Kasumi-1 (cell line): ENCODE results near the gene CIDEB.

Experiments
- DNase-seq, 2 experiments: peaks; one replicate each; lab custom pipeline; 2025; lab: John Stamatoyannopoulos, UW

Gene CIDEB

DNA sequence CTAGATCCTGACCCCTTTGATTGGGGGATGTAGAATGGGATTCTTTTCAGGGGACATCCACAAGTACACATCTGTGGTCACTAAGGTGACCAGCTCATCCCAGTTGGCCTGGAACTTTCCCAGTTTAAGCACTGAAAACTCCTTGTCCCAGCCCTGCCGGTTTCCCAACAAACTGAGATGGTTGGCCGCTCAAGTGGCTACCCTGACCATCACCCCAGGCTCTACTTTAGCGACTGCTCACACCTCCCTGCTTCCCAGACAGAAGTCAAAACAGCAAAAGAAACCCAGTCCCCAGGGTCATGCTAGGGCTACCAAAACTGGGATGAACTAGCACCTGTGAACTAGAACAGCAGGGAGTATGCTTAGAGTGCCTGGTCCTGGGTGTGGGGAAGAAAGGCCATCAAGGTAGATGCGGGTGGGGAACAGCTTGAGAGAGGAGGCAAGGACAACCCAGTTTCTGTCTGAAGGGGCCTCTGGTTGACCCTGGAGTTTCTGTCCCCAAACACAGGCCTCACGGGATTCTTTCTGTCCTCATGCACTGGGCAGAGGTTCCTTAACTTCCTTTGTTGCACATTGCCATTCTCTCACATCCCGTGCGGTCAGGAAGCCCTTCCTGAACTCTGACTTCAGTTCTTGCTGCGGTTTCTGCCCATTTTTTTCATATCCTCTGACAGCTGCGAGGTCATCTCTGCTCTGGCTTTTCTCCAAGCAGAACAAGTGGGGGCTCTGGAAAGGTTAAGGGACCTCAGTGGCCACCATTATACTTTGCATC lies 5.1 kb upstream of the CIDEB start:
- DNase-seq, result peak; percentile 89 to 90

DNA sequence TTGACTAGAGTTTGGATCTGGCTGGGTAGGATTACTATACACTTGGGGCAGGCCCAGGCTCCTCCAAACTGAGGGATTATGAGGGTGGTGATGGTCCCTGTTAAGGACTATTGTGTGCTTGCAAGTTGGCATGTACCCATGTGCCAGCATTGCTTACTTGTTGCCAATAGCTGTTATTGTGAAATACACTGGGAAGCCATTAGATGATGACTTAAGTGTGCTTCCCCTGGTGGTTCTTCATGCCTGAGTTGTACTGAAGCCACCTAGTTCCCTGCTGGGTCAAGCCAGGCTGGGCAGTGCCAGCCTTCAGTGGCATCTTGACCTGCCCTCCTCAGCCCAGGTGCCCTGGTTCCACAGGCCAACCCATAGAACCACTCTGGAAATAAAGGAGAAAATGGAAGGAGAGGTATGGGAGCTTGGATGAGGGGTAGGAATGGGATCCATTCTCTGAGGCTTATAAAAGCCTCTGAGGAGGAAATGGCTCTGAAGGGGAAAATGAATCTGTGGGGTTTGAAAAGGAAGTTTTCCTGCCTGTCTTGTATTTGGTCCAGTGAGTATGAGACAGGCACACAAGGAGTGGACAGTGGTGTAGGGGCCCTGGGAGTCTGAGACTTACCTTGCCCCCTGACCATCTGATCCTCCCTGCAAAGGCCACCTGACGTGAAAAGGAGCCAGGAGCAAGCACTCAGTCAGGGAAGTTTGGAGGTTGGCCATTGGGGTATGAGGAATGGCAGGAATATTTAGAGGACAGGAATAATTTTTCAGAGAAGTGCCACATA lies 4.2 kb upstream of the CIDEB start:
- DNase-seq, result no peak

DNA sequence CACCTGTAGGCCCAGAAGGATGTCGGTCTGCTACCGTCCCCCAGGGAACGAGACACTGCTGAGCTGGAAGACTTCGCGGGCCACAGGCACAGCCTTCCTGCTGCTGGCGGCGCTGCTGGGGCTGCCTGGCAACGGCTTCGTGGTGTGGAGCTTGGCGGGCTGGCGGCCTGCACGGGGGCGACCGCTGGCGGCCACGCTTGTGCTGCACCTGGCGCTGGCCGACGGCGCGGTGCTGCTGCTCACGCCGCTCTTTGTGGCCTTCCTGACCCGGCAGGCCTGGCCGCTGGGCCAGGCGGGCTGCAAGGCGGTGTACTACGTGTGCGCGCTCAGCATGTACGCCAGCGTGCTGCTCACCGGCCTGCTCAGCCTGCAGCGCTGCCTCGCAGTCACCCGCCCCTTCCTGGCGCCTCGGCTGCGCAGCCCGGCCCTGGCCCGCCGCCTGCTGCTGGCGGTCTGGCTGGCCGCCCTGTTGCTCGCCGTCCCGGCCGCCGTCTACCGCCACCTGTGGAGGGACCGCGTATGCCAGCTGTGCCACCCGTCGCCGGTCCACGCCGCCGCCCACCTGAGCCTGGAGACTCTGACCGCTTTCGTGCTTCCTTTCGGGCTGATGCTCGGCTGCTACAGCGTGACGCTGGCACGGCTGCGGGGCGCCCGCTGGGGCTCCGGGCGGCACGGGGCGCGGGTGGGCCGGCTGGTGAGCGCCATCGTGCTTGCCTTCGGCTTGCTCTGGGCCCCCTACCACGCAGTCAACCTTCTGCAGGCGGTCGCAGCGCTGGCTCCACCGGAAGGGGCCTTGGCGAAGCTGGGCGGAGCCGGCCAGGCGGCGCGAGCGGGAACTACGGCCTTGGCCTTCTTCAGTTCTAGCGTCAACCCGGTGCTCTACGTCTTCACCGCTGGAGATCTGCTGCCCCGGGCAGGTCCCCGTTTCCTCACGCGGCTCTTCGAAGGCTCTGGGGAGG lies 3.1 kb upstream of the CIDEB start, which contains the start of gene LTB4R:
Gene LTB4R (plus strand): TSS at position 857 of the 959 bp plus-strand sequence. CDS start 4,150 bp downstream, outside the sequence.
- DNase-seq, result peak; percentile 61 to 65

DNA sequence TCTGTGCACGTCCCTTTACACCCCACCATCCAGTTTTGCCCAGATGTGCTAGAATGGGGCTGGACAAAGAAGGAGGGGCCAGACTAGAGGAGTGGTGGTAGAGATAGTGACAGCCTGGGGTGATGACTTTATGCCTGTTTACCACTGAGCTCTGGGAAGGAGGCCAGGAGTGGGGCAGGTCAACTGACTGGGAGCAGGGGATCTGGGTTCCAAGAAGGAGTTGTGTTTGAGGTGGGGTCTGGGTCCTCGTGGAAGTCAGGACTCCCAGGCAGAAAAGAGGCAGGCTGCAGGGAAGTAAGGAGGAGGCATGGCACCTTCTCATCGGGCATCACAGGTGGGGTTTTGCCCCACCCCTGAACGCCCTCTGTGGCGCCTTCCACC lies 2.5 kb upstream of the CIDEB start:
- no peak for DNase-seq

DNA sequence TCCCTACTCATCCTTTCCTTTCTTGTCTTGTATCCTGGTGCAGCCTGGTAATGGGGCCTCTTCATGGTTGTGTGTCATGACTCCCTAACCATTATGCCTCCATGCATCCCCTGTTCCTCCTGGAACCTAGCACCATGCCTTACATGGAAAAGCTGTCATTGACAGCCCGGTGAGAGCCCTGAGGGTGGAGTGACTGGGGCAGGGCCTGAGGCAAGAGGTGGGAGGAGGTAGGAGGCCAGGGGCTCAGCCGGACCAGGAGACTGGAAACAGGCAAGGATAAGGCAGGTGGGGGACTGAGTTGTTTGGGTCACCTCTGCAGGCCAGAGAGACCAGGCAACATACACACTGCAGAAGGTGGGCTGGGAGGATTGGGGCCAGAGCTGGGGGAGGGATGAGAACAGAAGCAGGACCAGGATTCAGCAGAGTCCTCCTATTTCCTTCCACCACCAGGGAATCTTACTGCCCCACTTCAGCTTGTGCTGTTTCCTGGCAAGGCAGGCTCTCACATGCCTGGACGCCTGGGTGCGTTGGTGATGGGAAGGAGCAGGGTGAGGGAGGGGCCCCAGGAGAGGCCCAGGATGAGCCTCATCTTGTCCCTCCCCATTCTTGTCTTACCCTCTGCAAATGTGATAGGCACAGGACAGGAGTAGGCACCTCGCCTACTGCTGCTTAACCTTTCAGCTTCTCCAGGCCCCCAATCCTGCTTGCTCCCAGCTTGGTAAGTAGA lies 1.9 kb upstream of the CIDEB start, which contains the start of gene LTB4R2:
Gene LTB4R2 (plus strand): TSS at position 603 of the 727 bp plus-strand sequence. CDS start 525 bp downstream, outside the sequence.
- no peak for DNase-seq

DNA sequence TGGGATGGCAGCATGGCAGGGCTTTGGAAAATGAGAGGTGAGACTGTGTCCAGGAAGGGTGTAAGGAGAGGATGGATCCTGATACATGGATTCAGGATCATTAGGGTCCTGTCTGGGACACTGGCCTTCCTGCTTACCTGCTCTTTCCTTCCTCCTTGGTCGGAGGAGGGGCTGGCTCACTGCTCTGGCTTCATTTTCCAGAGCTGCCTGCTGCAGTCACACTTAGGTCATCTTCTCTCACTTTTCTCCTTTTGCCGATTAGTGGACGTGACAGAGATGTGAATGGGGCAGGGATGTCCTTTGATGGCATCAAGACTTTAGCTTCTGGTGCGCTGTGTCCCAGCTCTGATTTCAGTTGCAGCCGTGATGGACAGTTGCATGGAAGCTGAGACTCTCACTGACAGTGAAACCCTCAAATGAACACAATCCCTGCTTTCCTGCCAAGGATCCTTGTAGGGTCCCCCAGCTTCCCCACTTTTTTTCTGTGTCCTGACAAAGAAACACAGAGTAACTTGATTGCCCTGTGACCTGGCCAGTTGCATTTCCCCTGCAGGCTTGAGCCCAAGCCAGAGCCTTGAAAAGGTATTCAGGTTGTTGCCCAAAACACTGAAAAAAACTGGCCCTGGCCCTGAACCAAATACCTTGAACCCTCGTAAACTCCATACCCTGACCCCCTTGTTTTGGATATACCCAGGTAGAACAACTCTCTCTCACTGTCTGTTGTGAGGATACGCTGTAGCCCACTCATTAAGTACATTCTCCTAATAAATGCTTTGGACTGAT lies 756 bp upstream of the CIDEB start:
- no peak for DNase-seq

DNA sequence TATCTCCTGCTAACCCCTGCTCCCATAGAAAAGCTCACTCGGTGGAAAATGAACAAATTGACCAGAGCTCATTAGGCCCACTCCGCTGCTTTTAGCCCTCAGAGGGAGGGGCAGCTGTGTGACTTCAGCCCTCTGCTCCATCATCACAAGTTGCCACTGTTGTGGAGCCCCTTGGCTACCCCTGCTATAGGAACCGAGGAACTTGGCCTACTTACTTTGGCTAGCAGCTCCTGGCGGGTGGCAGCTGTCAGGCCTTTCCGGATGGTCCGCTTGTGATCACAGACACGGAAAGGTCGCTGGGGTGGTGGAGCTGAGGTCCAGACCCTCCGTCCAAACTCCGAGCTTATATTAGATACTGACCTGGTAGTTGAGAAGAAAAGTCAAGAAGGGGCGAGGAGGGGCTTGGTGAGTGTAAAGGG lies 612 bp downstream of the CIDEB start:
- DNase-seq, result no peak

DNA sequence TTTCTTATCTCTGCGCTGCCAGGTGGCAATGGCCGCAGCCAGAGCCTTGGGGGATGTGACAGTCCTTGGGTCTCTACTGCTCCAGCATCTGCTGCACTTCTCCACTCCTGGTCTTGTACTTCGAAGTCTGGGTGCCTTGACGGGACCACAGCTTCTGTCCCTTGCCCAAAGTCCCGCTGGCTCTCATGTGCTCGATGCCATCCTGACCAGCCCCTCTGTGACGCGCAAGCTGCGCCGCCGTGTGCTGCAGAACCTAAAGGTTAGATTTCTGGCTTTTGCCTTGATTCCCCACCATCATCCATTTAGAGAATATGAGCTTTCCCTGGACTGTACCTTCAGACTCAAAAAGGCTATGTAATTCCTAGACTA lies 3.8 kb downstream of the CIDEB start:
- DNase-seq, result no peak

DNA sequence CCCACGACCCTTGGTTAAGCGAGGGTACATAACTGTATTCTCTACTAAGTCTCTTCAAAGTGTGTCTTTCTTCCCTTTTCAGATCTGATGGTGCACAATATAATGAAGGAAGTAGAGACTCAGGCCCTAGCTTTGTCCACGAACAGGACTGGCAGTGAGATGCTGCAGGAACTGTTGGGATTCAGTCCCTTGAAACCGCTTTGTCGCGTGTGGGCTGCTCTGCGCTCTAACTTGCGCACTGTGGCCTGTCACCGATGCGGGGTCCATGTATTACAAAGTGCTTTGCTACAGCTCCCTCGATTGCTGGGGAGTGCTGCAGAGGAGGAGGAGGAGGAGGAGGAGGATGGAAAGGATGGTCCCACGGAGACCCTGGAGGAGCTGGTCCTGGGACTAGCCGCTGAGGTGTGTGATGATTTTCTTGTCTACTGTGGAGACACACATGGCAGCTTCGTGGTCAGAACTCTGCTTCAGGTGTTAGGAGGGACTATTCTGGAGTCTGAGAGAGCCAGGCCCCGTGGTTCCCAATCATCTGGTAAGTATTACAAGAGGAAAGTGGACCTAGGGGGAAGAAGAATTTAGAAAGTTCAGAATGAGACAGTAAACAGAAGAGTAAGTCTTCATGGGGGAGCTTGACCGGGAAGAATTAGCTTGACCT lies 7.3 kb downstream of the CIDEB start:
- DNase-seq, result no peak

DNA sequence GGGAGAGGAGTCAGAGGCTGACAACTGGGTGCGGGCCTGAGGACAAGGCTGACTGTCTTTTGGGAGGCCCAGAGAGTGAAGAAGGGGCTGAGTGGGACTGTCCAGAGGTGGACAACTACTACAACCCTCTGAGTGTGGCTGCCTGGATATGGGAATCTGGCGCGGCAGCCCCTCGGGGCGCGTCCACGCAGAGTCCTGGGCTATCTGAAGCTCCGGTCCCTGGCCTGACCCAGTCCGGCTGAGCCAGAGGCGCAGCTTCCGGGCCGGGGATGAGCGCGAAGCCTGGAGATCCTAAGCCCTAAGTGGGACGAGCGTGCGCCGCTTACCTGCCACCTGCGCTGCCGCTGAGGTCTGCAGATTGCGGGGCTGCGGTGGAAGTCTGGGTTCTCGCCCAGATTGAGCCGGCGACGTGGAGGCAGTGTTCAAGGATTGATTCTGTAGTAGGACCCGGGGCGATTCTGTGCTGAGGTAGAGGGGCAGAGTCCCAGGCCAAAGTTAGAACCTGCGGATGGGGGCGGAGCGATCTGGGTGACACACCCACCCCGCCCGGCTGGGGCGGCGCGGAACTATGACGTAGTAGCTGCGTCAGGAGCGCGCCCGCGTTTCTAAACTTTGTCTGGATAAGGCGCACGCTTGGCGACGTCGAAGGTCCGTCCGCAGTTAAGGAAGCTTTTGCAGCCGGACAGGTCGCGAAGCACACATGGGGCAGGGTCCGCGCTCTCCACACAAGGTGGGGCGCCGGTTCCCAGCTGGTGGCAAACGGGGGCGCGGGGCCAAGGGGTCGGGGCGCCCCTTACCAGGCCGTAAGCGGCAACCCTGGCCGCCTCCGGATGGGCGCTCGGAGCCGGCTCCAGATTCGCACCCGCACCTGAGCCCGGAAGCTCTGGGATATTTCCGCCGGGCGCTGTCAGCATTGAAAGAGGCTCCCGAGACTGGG lies 8.3 kb downstream of the CIDEB start, which contains the start of the genes DHRS1 and NOP9:
Gene DHRS1 (minus strand): TSS at position 526 of the 937 bp plus-strand sequence. CDS start 674 bp downstream, outside the sequence.
Gene NOP9 (plus strand): TSS at position 596 of the 937 bp plus-strand sequence. CDS start 105 bp downstream, at position 701.
- peak; percentile 74 to 88 for DNase-seq

DNA sequence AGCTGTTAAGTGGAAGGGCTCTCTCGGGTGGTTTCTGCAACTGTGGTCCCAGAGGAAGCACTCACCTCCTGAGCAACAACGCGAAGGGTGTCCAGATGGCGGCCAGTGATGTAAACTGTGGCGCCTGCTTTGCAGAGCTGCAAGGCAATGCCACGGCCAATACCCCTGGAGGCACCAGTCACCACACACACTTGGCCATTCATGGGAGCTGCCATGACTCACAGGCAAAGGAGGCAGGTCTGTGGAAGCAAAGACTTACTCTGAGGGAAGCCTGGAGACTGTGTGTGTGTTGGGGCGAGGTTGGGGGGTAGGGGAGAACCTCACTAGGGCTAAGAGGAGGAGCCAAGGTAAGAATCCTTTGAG lies 8.9 kb downstream of the CIDEB start:
- DNase-seq, result peak in 1 of 2 experiments; percentile 13

DNA sequence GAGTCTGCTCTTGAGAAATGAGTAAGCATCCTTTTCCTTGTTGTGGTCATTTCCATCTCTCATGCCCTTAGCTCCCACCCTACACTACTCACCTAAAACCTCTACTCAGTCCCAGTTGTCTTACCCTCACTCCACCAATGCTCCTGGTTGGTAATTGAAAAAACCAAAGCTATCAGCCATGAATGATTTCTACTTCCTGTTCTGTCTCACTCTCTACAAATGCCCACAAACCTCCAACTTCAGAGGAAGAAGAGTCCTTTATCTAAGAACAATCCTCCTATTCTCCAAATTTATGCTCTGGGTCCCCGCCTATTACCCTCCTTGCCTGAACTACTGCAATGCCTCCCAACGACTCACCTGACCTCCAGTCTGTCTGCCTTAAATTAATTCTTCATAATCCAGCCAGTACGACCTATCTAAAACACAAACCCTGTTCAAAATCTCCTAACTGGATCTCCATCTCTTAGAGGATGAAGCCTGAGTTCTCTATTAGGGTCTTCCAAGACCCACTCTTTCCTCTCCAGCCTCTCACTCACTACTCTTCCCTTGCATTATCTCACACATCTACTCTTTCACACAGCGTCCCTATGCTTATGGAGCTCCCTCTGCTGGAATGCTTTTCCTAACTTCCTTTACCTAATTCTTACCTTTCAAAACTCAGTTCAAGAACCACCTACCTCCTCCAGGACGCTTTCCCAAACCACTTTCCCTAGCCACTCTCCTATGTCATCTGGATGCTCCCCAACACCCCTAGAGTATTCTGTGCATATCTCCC lies 10.4 kb downstream of the CIDEB start:
- DNase-seq, result peak; percentile 64 to 71

DNA sequence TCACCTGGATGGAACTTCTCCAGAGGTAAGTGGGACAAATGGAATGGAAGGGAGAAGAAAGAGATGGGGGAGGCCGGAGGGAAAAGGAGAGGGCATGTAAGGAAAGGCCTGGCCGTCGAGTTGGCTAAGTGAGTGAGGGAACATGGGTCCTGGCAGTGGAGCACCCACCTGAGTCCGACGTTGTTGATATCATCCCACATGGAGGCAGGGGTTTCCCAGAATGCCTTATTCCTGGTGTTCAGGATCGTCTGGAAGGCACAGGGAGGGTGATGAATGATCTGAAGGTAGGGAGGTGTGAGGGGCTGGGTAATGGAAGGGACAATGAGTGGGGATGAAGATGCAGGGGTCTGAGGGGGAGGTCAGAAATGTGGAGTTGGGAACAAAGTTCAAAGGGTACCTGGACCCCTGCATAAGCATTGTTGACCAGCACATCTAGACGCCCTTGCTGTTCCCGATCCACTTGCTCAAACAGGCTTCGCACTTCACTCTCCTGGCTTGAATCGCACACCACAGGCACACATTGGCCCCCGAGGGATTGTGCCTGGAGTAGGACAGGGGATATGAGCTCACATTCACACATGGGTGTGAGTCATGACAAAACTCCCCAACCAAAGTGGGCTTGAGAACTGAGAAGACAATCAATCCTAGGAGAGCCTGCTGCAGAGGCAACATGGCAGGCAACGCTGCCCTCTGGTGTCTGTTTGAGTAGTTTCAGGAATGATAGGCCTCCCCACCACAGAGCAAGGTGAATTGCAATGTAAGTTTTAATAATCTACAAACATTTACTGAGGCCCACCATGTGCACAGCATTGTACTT lies 11.2 kb downstream of the CIDEB start:
- peak; percentile 82 to 87 for DNase-seq

DNA sequence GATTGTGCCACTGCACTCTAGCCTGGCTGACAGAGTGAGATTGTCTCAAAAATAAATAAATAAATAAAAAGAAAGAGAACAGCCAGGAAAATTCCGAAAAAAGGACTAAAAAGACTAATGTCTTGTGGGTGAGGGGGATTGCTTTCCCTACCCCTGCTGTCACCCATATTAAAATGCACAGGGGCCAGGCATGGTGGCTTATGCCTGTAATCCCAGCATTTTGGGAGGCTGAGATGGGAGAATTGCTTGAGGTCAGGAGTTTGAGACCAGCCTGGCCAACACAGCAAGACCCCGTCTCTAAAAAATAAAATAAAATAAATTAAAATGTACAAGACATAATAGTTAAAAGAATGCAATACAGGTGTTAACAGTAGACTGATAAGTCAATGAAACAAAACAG lies 14.3 kb downstream of the CIDEB start:
- no peak for DNase-seq

DNA sequence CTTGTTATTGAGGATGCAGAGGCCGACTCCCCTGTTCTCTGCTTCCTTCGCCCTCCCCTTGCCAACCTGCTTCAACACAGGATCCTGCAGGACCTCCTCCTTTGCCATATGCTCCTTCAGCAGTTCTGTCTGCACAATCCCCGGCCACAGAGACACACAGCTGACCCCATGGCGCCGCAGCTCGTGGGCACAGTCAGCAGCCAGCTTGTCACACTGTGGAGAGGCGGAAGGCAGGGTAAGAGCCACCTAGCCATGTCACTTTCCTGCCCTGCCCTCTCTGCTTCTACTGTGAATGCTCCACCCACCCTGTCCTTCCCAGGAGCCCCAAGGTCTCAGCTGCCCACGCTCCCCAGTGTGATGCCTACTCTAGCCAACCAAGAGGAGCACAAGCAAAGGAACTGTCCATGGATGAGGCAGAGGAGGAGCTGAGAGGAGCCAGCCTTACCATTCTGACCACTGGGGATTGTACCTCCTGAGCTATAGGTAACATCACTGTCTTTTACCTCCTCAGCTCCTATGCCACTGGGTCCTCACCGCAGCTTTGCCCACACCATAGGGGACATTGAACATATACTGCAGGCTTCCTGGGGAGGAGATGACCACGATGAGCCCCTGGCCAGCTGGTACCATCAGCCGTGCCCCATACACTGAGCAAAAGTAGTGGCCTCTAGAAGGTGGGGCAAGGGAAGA lies 15.5 kb downstream of the CIDEB start:
- DNase-seq, result no peak

DNA sequence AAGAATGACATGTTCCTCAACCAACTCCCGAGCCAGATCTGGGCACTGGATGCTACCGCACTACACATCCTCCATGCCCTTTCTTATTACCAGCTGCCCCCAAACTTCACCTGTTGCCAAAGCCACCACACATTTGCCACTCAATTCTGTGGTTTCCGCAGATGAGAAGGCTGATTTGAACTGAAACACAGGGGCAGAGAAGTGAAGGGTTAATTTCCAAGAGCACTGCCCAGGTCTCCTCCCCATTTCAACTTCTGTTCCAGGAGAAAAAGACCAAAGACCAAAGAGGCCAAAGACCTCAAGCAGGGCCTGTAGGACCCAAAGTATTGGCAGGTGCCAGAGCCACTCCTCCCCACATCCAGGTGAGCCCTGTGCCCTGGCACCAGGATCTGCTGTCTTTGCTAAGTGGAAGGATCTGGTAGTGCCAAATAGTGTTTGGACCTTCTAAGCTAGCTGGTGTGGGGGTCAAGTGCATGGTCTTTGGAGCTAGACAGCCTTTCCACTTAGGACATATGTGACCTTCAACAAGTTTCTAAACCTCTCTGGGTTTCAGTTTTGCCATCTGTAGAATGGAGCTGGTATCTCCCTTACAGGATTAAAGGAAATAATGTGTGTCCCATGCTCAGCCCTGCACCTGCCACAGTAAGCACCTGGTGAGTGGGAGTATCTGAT lies 16.2 kb downstream of the CIDEB start:
- no peak for DNase-seq
